Measurements from ENCODE around the gene POLR1F. TPM values are rescaled to one million over a fixed set of nuclear protein-coding genes. Genes with fewer than 3 reads are reported as not detected.

Gene POLR1F
- total and polyA plus RNA-seq, 2 of the 4 experiments (the other 2 are of a cell fraction): 6.8 to 16.1 TPM

DNA sequence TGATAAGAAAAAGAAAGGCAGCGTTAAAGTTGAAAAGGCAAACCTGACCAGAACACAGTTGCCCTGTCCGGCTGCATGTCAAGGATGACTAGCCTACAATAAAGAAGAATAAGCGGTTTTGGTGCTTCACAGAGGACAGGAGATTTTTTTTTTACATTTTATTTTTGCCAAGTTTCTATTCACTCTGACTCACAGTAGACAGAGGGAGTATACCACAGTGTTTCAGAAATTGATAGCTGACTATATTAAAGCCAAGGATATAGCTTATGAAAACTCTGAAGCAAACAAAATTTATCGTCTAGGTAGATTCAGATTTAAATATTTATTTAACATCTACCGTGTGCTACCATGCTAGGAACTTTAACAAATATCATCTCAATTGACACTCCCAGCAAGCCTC is 16.9 kb upstream of the POLR1F start:
- intact Hi-C loops (cut with micrococcal nuclease): no loop called here

More for the DNA sequence above, 16.9 kb upstream of the POLR1F start:
- ChIA-PET CTCF (interaction anchor here (0.5 to 1.5 kb wide), 2 partner anchors 17 to 104 kb away, joined by 3 read pairs; partner anchors contain the start of gene POLR1F), POLR2A (ENCODE audit: unreplicated experiment) (no interaction called here)
- Histone ChIP-seq H4K20me1 (ENCODE audit: insufficient read depth, low read length) (no peaks in the 10 kb centered on the region), H3K27me3 (ENCODE audit: control insufficient read depth, insufficient read depth, low read length) (no peaks in the 10 kb centered on the region), H3K36me3 (ENCODE audit: control insufficient read depth, insufficient read depth, low read length) (no peaks in the 10 kb centered on the region), H3K4me2 (ENCODE audit: low read depth, low read length) (no peak overlapping the region), H3K9me3 (ENCODE audit: control insufficient read depth, insufficient read depth, low read length) (no peaks in the 10 kb centered on the region), H2BK120ac (ENCODE audit: low read depth, low read length) (no peak overlapping the region), H3K23ac (ENCODE audit: low read depth, low read length) (no peak overlapping the region), H3K18ac (ENCODE audit: low read depth, low read length) (no peak overlapping the region), H3K9me1 (ENCODE audit: insufficient read depth, low read length) (no peaks in the 10 kb centered on the region), H3K4me1 (ENCODE audit: control insufficient read depth, insufficient read depth, low read length) (no peaks in the 10 kb centered on the region), H2BK15ac (ENCODE audit: low read depth, low read length) (no peak overlapping the region), H3K27ac (ENCODE audit: insufficient read depth, low read length) (no peak overlapping the region), H3K4ac (ENCODE audit: low read depth, low read length) (no peak overlapping the region), H2BK5ac (ENCODE audit: low read depth, low read length, poor library complexity, severe bottlenecking) (no peak overlapping the region), H2AK9ac (replicated peaks; ENCODE audit: low read depth, low read length, poor library complexity) (no peak overlapping the region), H2BK20ac (ENCODE audit: low read depth, low read length) (no peak overlapping the region), H3K14ac (replicated peaks; ENCODE audit: low read depth, low read length) (no peak overlapping the region), H3K4me3 (ENCODE audit: insufficient read depth, low read depth, low read length) (no peak overlapping the region), H3K79me1 (ENCODE audit: low read depth in 1 of 2, low read length in 2 of 2) (no peaks in the 10 kb centered on the region), H2AK5ac (ENCODE audit: low read depth, low read length) (no peak overlapping the region), H3K9ac (ENCODE audit: low read depth, low read length) (no peak overlapping the region), H4K5ac (ENCODE audit: low read depth, low read length) (no peak overlapping the region), H2AFZ (replicated peaks; ENCODE audit: low read length, poor library complexity) (no peak overlapping the region), H4K8ac (ENCODE audit: low read depth in 2 of 2, low read length in 2 of 2) (no peak overlapping the region), H3K56ac (ENCODE audit: extremely low read depth, insufficient read depth, low read length) (no peak overlapping the region), H4K91ac (ENCODE audit: insufficient read depth, low read depth, low read length) (no peak overlapping the region)
- in situ Hi-C loops (cut with MboI; ENCODE audit: low sequenced_read_pairs) (no loop called here), dilution Hi-C loops (cut with HindIII; ENCODE audit: low sequenced_read_pairs, unreplicated experiment) (no loop called here)
- no peak for TF ChIP-seq NFE2L2 (IDR thresholded peaks at IDR 0.05; ENCODE audit: low read depth, low read length)
- TF ChIP-seq BHLHE40 (IDR thresholded peaks at IDR 0.05; ENCODE audit: low read depth, low read length): no peak
- no peak for TF ChIP-seq CEBPB (IDR thresholded peaks at IDR 0.05; ENCODE audit: low read depth, low read length)
- TF ChIP-seq SMC3 (IDR thresholded peaks at IDR 0.05; ENCODE audit: low read depth, low read length): no peak
- TF ChIP-seq, protein P1, sequence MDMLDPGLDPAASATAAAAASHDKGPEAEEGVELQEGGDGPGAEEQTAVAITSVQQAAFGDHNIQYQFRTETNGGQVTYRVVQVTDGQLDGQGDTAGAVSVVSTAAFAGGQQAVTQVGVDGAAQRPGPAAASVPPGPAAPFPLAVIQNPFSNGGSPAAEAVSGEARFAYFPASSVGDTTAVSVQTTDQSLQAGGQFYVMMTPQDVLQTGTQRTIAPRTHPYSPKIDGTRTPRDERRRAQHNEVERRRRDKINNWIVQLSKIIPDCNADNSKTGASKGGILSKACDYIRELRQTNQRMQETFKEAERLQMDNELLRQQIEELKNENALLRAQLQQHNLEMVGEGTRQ (IDR thresholded peaks at IDR 0.05; ENCODE audit: low read depth, low read length): no peak
- no peak for TF ChIP-seq MXI1 (IDR thresholded peaks at IDR 0.05; ENCODE audit: borderline replicate concordance, low read depth, low read length)
- no CpG with 5 or more reads among the region's 5 CpGs for WGBS, 2 experiments (ENCODE audit: extremely low coverage in 2 of 2, insufficient read length in 1 of 2)
- BruUV-seq (replicated peaks): no TSS peak
- no peak for DNase-seq
- ATAC-seq (ENCODE audit: low read depth): no peak

Measured in IMR-90 (cell line).